Measurements from ENCODE around the gene TYW5. TPM values are rescaled to one million over a fixed set of nuclear protein-coding genes. Genes with fewer than 3 reads are reported as not detected.

The TYW5 gene
- polyA plus RNA-seq, 1 of the 3 experiments (the other 2 are of a cell fraction) = 3.6 TPM

DNA sequence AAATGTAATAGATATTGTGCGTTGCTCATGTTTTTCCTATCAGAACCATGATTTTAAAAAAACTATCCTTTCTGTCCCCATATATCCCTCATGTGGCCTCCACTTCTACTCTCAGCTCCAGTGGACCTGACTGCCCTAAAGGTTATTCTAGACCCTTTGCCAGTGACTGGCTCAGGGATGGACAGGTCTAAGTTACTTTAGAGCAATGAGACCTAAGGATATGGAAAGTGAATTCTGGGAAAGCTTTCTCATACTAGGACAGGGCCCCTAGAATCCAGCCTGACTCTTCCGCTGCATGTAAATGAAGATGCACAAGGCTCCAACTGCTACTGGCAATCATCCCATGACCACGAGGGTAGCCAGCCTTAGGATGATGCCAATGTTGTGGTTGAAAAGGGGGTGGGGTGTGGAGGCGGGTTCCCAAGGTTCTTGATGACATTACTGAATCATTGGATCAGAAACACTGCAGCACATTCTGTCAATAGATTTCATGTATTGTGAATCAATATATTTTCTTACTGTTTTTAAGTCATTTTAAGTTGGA, 22.9 kb downstream of the TYW5 start (continued):
- no peak for TF ChIP-seq RAD21 (IDR thresholded peaks at IDR 0.05; ENCODE audit: low read length)
- TF ChIP-seq EP300 (IDR thresholded peaks at IDR 0.05; ENCODE audit: borderline replicate concordance in 1 of 2, low read depth in 1 of 2, low read length in 1 of 2) = no peak
- no peak for TF ChIP-seq MXI1 (IDR thresholded peaks at IDR 0.05; ENCODE audit: low read depth, low read length)
- TF ChIP-seq FOSL2 (IDR thresholded peaks at IDR 0.05; ENCODE audit: borderline replicate concordance, low read depth) = no peak
- TF ChIP-seq FOXM1 (IDR thresholded peaks at IDR 0.05; ENCODE audit: low read depth) = no peak
- no peak for TF ChIP-seq YY1 (IDR thresholded peaks at IDR 0.05; ENCODE audit: low read depth)
- TF ChIP-seq FOXJ3 (CRISPR knock-in tag; IDR thresholded peaks at IDR 0.05) = no peak
- TF ChIP-seq, protein P1, sequence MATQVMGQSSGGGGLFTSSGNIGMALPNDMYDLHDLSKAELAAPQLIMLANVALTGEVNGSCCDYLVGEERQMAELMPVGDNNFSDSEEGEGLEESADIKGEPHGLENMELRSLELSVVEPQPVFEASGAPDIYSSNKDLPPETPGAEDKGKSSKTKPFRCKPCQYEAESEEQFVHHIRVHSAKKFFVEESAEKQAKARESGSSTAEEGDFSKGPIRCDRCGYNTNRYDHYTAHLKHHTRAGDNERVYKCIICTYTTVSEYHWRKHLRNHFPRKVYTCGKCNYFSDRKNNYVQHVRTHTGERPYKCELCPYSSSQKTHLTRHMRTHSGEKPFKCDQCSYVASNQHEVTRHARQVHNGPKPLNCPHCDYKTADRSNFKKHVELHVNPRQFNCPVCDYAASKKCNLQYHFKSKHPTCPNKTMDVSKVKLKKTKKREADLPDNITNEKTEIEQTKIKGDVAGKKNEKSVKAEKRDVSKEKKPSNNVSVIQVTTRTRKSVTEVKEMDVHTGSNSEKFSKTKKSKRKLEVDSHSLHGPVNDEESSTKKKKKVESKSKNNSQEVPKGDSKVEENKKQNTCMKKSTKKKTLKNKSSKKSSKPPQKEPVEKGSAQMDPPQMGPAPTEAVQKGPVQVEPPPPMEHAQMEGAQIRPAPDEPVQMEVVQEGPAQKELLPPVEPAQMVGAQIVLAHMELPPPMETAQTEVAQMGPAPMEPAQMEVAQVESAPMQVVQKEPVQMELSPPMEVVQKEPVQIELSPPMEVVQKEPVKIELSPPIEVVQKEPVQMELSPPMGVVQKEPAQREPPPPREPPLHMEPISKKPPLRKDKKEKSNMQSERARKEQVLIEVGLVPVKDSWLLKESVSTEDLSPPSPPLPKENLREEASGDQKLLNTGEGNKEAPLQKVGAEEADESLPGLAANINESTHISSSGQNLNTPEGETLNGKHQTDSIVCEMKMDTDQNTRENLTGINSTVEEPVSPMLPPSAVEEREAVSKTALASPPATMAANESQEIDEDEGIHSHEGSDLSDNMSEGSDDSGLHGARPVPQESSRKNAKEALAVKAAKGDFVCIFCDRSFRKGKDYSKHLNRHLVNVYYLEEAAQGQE (IDR thresholded peaks at IDR 0.05; ENCODE audit: low read depth, low read length) = no peak
- no peak for TF ChIP-seq SIN3A (IDR thresholded peaks at IDR 0.05; ENCODE audit: borderline replicate concordance, low read depth, low read length)

DNA sequence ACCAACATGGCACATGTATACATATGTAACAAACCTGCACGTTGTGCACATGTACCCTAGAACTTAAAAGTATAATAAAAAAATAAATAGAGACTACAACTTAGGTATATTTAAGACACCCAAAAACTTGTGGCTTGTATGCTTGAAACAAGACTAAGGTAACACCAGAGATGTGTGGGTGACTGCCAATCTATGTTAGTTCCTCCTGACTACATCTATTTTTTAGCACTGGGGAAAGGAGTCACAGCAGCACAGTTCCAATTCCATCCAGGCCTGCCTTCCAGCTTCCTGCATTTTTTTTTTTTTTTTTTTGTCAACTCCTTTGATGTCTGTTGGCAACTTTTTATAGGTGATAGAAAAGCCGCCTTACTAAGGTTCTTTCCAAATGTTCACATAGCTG, 26.0 kb downstream of the TYW5 start:
- WGBS (ENCODE audit: low lambda C conversion rate) = 97% methylated on average over 2 of the region's 2 CpGs
- POLR2A ChIA-PET = no interaction called here

More for the DNA sequence above, 26.0 kb downstream of the TYW5 start:
- no peak overlapping the region for H3K4me3 ChIP-seq (ENCODE audit: low read depth in 2 of 2, low read length in 1 of 2)
- H3K4me2 ChIP-seq = no peak overlapping the region
- H3K27me3 ChIP-seq (ENCODE audit: insufficient read depth) = no peaks in the 10 kb centered on the region
- H3K9ac ChIP-seq = no peak overlapping the region
- DNase-seq = no peak
- H3K27ac ChIP-seq (ENCODE audit: low read depth in 2 of 2, low read length in 1 of 2) = no peak overlapping the region
- H3K9me3 ChIP-seq = no peaks in the 10 kb centered on the region
- H3K79me2 ChIP-seq (ENCODE audit: insufficient read depth) = peaks cover 56% of the 10 kb centered on the region
- H3K36me3 ChIP-seq (replicated peaks in 1 of 2; ENCODE audit: control insufficient read depth in 1 of 2, insufficient read depth in 2 of 2, low read length in 1 of 2) = peaks cover 61 to 71% of the 10 kb centered on the region in 2 experiments
- H4K20me1 ChIP-seq (ENCODE audit: insufficient read depth) = no peaks in the 10 kb centered on the region
- H3K4me1 ChIP-seq (ENCODE audit: control insufficient read depth in 1 of 2, insufficient read depth in 2 of 2, low read depth in 1 of 2, low read length in 1 of 2) = peaks cover 0 to 21% of the 10 kb centered on the region in 2 experiments; a peak in 1 of 4 replicates
- no peaks in the 10 kb centered on the region for H3K9me2 ChIP-seq
- H3F3A ChIP-seq (replicated peaks; ENCODE audit: insufficient read depth) = peaks cover 40% of the 10 kb centered on the region
- CTCF ChIA-PET = no interaction called here
- TF ChIP-seq, protein P2, sequence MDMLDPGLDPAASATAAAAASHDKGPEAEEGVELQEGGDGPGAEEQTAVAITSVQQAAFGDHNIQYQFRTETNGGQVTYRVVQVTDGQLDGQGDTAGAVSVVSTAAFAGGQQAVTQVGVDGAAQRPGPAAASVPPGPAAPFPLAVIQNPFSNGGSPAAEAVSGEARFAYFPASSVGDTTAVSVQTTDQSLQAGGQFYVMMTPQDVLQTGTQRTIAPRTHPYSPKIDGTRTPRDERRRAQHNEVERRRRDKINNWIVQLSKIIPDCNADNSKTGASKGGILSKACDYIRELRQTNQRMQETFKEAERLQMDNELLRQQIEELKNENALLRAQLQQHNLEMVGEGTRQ (IDR thresholded peaks at IDR 0.05; ENCODE audit: borderline replicate concordance, low read depth, low read length) = no peak
- TF ChIP-seq TCF12 (IDR thresholded peaks at IDR 0.05) = no peak
- no peak for TF ChIP-seq CHD2 (IDR thresholded peaks at IDR 0.05; ENCODE audit: low read length, partially characterized antibody)
- no peak for TF ChIP-seq MEF2A (IDR thresholded peaks at IDR 0.05; ENCODE audit: borderline replicate concordance, low read depth)
- no peak for TF ChIP-seq GATA2 (CRISPR knock-in tag; IDR thresholded peaks at IDR 0.05)
- TF ChIP-seq, protein P3, sequence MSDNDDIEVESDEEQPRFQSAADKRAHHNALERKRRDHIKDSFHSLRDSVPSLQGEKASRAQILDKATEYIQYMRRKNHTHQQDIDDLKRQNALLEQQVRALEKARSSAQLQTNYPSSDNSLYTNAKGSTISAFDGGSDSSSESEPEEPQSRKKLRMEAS (IDR thresholded peaks at IDR 0.05; ENCODE audit: low read depth) = no peak
- TF ChIP-seq ELF1 (IDR thresholded peaks at IDR 0.05) = no peak
- TF ChIP-seq, protein P4, sequence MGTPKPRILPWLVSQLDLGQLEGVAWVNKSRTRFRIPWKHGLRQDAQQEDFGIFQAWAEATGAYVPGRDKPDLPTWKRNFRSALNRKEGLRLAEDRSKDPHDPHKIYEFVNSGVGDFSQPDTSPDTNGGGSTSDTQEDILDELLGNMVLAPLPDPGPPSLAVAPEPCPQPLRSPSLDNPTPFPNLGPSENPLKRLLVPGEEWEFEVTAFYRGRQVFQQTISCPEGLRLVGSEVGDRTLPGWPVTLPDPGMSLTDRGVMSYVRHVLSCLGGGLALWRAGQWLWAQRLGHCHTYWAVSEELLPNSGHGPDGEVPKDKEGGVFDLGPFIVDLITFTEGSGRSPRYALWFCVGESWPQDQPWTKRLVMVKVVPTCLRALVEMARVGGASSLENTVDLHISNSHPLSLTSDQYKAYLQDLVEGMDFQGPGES (IDR thresholded peaks at IDR 0.05; ENCODE audit: low read depth, low read length) = no peak
- TF ChIP-seq, protein P1 (IDR thresholded peaks at IDR 0.05; ENCODE audit: low read depth, low read length) = no peak
- TF ChIP-seq POLR2AphosphoS5 (IDR thresholded peaks at IDR 0.05; ENCODE audit: low read depth, low read length) = no peak
- H2AFZ ChIP-seq (ENCODE audit: low read depth) = no peak overlapping the region
